Aorta (tissue), 5 donors: ENCODE results near the gene GOLGA6D. TPM values are rescaled to one million over a fixed set of nuclear protein-coding genes. Genes with fewer than 3 reads are reported as not detected.
"Not testable (repeated sequence)": the region's sequence is repeated elsewhere in the genome, so short reads cannot be mapped to it uniquely, and the experiment has no call there.

Experiments used
- ATAC-seq: fragments of 200-7000 bp; cut with Tn5 transposase; one replicate; pipeline ENCODE4 v1.9.1; 2022; ENCODE audit warnings: moderate library complexity; ENCODE audit not compliant: low FRiP score
- DNase-seq, 2 donors: peaks; one replicate each; pipeline ENCODE4 v3.0.0-alpha.2; 2020
- H3K27ac ChIP-seq, 2 donors: one replicate each; pipeline ENCODE4 v1.5.1; 2013; ENCODE audit warnings: low read length in 2 of 2, mild to moderate bottlenecking in 2 of 2, moderate library complexity in 2 of 2, control low read depth in 1 of 2, inconsistent platforms in 1 of 2, low read depth in 1 of 2
- H3K27me3 ChIP-seq, 2 donors: one replicate each; pipeline ENCODE4 v1.6.1; 2013; ENCODE audit warnings: control low read depth in 1 of 2, low read length in 1 of 2, mild to moderate bottlenecking in 1 of 2, moderate library complexity in 1 of 2; ENCODE audit not compliant: insufficient read depth in 2 of 2, control insufficient read depth in 1 of 2
- H3K36me3 ChIP-seq, 2 donors: one replicate each; pipeline ENCODE4 v1.6.1; 2013; ENCODE audit warnings: control low read depth in 1 of 2, low read length in 1 of 2, mild to moderate bottlenecking in 1 of 2; ENCODE audit not compliant: insufficient read depth in 2 of 2, control insufficient read depth in 1 of 2
- H3K4me1 ChIP-seq, 2 donors: one replicate each; pipeline ENCODE4 v1.6.1; 2013; ENCODE audit warnings: low read length in 2 of 2, control low read depth in 1 of 2, mild to moderate bottlenecking in 1 of 2, moderate library complexity in 1 of 2; ENCODE audit not compliant: insufficient read depth in 2 of 2, control insufficient read depth in 1 of 2
- H3K4me3 ChIP-seq, 2 donors: one replicate each; pipeline ENCODE4 v1.5.1; 2013; ENCODE audit warnings: low read length in 2 of 2, control low read depth in 1 of 2, mild to moderate bottlenecking in 1 of 2
- H3K9me3 ChIP-seq: one replicate; pipeline ENCODE4 v1.6.1; 2013; ENCODE audit warnings: mild to moderate bottlenecking, low read length; ENCODE audit not compliant: control insufficient read depth
- WGBS, 2 donors: extraction: QIAGEN DNeasy Blood & Tissue Kit; methylation state at CpG; one replicate each; pipeline ENCODE4 v1.1.7; 2013; 5-methylcytosine and 5-hydroxymethylcytosine counted together
- intact Hi-C, 2 donors: fragments of 100-400 bp; cut with DNase I; formaldehyde crosslinking; loops; one replicate each; pipeline versions ENCODE4 v1.14.2 to v1.15.0; 2022
- polyA plus RNA-seq, 2 donors: library from polyadenylated mRNA; stranded (reverse); fragments of 200-250 nt; gene quantifications; one replicate each; pipeline ENCODE4 v1.2.3, GENCODE V29; 2013
- total RNA-seq, 2 donors: library from RNA; stranded (reverse); fragmentation: NEBNext Ultra II Directional; extraction: Animal tissue kit (Norgen Biotek cat#: 25700); gene quantifications; one replicate each; pipeline ENCODE4 v1.2.1, GENCODE V29; 2021
- donor health status: healthy with polysubstance abuse.
- donor health status: Bipolar disorder and iron deficiency.
- donor health status: DM: no; HTN: no; CAD: no.
- donor health status: DM: no; HTN: no; CAD: no.
- donor health status: DM: yes; HTN: yes; CAD: no.

Gene GOLGA6D
- total and polyA plus RNA-seq, 4 donors, result 0.08 to 0.12 TPM; not detected in 2

DNA sequence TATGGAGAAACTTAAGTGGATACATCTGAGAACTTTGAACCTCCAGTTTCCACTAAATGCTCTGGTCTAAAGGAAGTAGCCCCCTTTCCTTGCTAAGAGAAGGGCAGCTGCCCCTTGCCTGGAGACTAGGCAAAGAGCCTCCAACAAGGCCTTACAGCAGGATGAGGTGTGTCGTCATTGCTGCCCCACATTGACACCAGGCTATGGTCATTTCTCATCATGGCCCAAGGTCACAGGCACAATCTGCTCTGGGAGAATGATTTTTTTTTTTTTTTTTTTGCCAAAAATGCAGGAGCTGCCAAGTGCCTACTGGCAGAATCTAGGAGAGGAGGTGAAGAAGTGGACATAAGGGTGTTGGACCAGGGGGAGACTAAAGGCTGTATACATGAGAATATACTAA is 36.9 kb upstream of the GOLGA6D start:
- 90 to 96% methylated on average over 1 of the region's 1 CpG for WGBS, 2 donors
- H3K4me3 ChIP-seq, H3K27me3 ChIP-seq, DNase-seq, H3K9me3 ChIP-seq, intact Hi-C loops, H3K4me1 ChIP-seq, H3K36me3 ChIP-seq, H3K27ac ChIP-seq, ATAC-seq: not testable (repeated sequence)

DNA sequence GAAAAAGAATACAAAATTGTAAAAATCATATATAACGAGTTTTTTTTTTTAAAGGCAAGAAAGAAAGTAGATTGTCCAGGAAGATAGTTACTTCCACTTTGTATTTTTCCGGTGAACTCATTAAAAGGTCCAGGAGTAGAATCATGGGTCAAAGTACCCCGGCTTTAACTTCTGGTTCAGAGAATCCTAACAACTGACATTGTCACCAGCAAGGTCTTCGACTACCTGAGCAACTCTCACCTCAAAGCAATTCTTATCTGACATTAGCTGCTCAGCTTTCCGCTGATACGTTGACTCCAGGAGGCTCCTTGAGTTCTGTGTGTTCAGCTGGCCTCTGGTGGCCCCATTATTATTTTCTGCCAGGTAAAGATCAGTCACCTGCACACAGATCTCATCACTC is 33.6 kb upstream of the GOLGA6D start:
- DNase-seq, H3K27ac ChIP-seq, H3K4me1 ChIP-seq, ATAC-seq, H3K27me3 ChIP-seq, H3K4me3 ChIP-seq, H3K36me3 ChIP-seq, H3K9me3 ChIP-seq, intact Hi-C loops: not testable (repeated sequence)
- 74 to 78% methylated on average over 6 of the region's 6 CpGs for WGBS, 2 donors

DNA sequence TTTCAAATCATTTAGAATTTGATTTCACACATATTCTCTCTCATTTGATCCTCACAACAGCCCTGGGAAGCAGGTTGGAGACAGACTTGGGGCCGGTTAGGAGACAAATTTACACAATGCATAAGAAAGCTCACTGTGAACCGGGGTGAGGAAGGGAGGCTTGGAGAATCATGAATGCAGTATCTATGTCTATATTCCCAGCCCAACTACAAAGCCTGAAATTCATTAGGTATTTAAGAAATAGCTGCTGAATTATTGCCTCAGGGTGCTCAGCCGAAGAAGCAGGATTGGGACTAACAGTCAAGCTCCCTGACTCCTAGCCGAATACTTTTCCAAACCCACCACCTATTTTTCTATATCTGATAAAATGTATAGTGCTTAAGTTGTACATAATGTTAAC is 32.9 kb upstream of the GOLGA6D start:
- 52 to 54% methylated on average over 4 of the region's 4 CpGs for WGBS, 2 donors

DNA sequence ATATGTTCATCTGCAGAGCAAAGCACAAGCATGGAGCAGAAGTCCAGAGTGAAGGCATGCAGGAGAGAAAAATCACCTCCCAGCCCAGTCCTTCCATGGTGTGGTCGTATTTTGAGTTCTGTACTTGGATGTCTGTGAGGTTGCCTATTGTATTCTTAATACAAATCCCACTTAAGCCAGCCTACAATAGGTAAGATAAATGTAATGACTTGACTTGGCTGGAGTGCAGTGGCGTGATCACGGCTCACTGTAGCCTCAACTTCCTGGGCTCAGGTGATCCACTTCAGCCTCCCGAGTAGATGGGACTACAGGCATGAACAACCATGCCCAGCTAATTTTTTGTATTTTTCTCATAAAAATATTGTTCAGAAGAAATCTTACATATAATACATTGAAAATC is 31.3 kb upstream of the GOLGA6D start:
- intact Hi-C loops, H3K27ac ChIP-seq, H3K4me1 ChIP-seq, H3K9me3 ChIP-seq, DNase-seq, H3K4me3 ChIP-seq, H3K27me3 ChIP-seq, H3K36me3 ChIP-seq, ATAC-seq: not testable (repeated sequence)
- 73 to 76% methylated on average over 4 of the region's 4 CpGs for WGBS, 2 donors

More for the DNA sequence above, 32.9 kb upstream of the GOLGA6D start:
- no peak for DNase-seq
- no peaks in the 10 kb centered on the region for H3K9me3 ChIP-seq
- intact Hi-C loops, result no loop called here
- no peak for ATAC-seq
- H3K4me3 ChIP-seq, result no peak overlapping the region
- no peaks in the 10 kb centered on the region for H3K4me1 ChIP-seq
- H3K36me3 ChIP-seq, result no peaks in the 10 kb centered on the region
- H3K27me3 ChIP-seq, result no peaks in the 10 kb centered on the region
- H3K27ac ChIP-seq, result no peak overlapping the region

DNA sequence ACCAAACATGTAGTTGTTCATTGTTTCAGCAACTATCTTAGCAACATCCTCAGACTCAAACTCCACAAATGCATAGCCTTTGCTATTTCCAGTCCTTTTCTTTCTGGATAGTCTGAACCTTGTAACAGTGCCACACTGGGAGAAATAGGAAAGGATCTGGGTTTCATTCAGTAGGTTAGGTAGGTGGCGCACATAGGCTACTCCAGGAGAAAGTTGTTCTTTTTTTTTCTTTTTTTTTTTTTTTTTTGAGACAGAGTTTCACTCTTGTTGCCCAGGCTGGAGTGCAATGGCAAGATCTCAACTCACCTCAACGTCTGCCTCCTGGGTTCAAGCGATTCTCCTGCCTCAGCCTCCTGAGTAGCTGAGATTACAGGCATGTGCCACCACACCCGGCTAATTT is 30.4 kb upstream of the GOLGA6D start:
- H3K4me1 ChIP-seq, H3K27ac ChIP-seq, H3K36me3 ChIP-seq, ATAC-seq, H3K4me3 ChIP-seq, DNase-seq, intact Hi-C loops, H3K9me3 ChIP-seq, H3K27me3 ChIP-seq: not testable (repeated sequence)
- WGBS, 2 donors, result 68 to 77% methylated on average over 4 of the region's 4 CpGs

DNA sequence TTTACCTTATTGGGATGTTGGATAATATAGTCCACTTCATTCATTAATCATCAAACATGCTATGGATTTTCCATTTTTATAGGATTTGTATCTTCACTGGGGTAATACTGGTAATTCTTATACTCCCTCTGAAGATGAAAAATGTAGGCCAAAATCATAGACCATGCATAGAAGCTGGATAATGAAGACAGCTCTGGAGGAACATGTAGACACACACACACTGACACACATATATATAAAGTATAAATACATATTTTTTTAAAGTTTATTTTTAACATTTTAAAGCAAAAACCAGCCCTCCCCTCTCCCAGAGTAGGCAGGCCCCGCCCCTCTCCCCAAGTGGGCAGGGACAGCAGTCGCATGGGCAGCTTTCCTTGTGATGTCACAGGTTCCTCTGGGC is 24.6 kb upstream of the GOLGA6D start, which contains the start of gene GOLGA6C:
Gene GOLGA6C, plus strand, starts transcription at position 301 of the 400 bp plus-strand sequence. CDS start 265 bp downstream, outside the sequence.
- ATAC-seq, H3K27me3 ChIP-seq, H3K27ac ChIP-seq, H3K4me1 ChIP-seq, intact Hi-C loops, H3K4me3 ChIP-seq, H3K36me3 ChIP-seq, H3K9me3 ChIP-seq, DNase-seq: not testable (repeated sequence)
- WGBS, 2 donors, result no CpG with 5 or more reads among the region's 2 CpGs

DNA sequence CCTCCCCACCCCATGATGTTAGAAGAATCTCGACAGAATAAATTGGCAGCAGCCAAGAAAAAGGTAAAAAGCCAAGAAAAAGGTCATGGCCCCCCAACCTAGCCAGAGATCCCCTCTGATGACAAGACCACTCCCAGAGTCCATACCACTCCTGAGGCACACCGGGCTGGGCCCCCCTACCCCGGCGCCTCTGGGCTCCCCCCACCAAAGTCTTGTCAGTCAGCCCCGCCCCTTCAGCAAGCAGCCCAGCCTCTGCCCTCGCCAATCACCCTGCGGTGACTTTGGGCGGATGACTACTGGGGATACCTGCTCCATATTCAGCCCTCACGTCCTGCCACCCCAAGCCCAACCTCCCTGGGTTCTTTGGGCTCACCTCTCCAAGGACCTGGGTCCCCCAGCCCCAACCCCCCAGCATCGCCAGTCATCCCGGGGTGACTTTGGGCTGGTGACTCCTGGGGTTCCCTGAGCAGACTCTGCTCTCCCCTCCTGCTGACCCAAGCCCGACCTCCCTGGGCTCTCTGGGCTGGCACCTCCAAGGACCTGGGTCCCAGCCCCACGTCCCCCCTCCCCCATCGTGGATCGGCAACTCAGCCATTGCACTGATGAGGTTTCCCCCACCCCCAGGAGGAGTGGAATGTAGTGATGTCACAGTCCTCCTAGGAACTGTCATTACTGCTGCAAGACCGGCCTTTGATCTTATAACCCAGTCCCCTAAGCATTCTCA is 23.9 kb upstream of the GOLGA6D start:
- not testable (repeated sequence) for ATAC-seq
- WGBS, 2 donors, result 78 to 83% methylated on average over 11 of the region's 16 CpGs

DNA sequence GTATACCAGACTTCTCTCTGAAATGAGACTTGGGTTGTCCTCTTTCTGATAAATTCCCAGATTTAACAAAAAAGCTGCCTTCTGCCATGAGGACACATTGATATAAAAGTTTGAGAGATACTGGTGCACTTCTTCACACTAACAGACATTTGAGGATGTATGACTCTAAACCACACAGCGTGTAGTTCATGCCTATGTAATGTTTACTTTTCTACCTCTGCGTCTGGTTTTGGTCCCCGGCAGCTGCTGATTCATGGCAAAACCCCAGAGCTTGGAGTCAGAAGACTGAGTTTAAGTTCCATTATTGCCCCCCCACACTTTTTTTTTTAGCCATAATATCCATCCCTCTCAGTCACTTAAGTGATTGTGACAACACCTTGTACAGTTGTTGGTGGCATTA is 22.8 kb upstream of the GOLGA6D start:
- H3K9me3 ChIP-seq, H3K4me1 ChIP-seq, H3K27ac ChIP-seq, H3K4me3 ChIP-seq, intact Hi-C loops, DNase-seq, ATAC-seq, H3K27me3 ChIP-seq, H3K36me3 ChIP-seq: not testable (repeated sequence)
- no CpG with 5 or more reads among the region's 3 CpGs for WGBS, 2 donors

More for the DNA sequence above, 23.9 kb upstream of the GOLGA6D start:
- DNase-seq, H3K36me3 ChIP-seq, H3K4me1 ChIP-seq, H3K9me3 ChIP-seq, H3K4me3 ChIP-seq, H3K27me3 ChIP-seq, H3K27ac ChIP-seq, intact Hi-C loops: not testable (repeated sequence)

DNA sequence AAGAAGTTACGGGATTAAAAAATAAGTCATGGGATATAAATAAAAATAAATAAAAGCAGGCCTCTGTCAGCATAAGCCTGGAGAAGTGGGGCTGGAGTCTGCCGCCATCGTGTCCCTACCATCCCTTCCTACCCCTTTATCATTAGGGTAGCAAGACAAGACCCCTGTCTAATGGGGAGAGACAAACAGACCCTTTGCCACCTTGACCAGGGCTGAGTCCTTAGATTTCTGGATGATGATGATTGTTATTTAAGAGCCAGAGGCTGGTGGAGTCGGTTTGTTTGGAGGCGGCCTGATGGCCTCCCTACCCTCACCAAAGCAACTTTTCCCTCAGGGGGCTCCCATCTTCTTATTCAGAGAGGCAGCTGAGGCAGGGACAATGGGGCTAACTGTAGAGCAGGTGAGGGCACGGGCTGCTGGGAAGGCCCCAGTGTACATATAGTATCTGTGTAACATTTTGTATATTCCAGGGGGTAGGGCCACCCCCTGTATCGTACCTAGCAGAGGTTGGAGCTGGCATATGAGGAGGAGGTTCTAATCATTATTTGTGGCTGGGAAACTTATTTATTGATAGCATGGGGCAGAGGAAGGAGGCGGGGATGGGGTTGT is 8.8 kb upstream of the GOLGA6D start:
- H3K36me3 ChIP-seq, H3K4me3 ChIP-seq, H3K9me3 ChIP-seq, DNase-seq, H3K27ac ChIP-seq, intact Hi-C loops, H3K27me3 ChIP-seq, ATAC-seq, H3K4me1 ChIP-seq: not testable (repeated sequence)
- 92 to 97% methylated on average over 3 to 4 of the region's 8 CpGs for WGBS, 2 donors
